HepG2 (cell line): ENCODE data around the gene LGALS7B. TPM values are rescaled to one million over a fixed set of nuclear protein-coding genes. Genes with fewer than 3 reads are reported as not detected.

Experiments used
- ATAC-seq: fragments of 200-7000 bp; cut with Tn5 transposase; 3 replicates; pipeline ENCODE4 v1.9.1; 2020; ENCODE audit warnings: mild to moderate bottlenecking, moderate library complexity
- BruUV-seq: library from RNA; stranded (reverse); fragments of 400-500 nt; replicated peaks from 2 replicates; lab custom pipeline; 2021; lab: Mats Ljungman, UMichigan
- CTCF ChIA-PET: fragments of 300-600 bp; formaldehyde crosslinking; extraction: SDS; loops from one replicate; lab custom pipeline; 2021; ENCODE audit warnings: low total read pairs, inconsistent platforms, low intra/inter-chr PET ratio; lab: Yijun Ruan, JAX
- POLR2A ChIA-PET: fragments of 350-600 bp; sonication (Branson Sonifier 250); formaldehyde crosslinking; loops from one replicate; lab custom pipeline; 2020; ENCODE audit warnings: antibody characterized with exemption, inconsistent platforms; lab: Yijun Ruan, JAX
- DNase-seq: peaks from one replicate; pipeline ENCODE4 v3.0.0-alpha.2; 2015; ENCODE audit warnings: low spot score
- FAIRE-seq: peaks from 3 replicates; lab custom pipeline; 2011; peaks lifted over from hg19 to GRCh38; lab: Jason Lieb, UNC
- H2AFZ ChIP-seq: one replicate; pipeline ENCODE4 v1.6.1; 2011; ENCODE audit warnings: low read length, inconsistent platforms
- H3K27ac ChIP-seq: fragments of 300-600 bp; 3 replicates; pipeline ENCODE4 v1.8.0; 2011; ENCODE audit warnings: mixed run types, mild to moderate bottlenecking, mixed read lengths, low read length, inconsistent platforms; ENCODE audit not compliant: insufficient read depth; ENCODE audit errors: extremely low read length
- H3K27me3 ChIP-seq, 2 experiments: fragments of 200-600 bp in 1 of 2; 2 replicates in 1 of 2; 3 replicates in 1 of 2; pipeline versions ENCODE4 v1.6.0 to v1.8.0; 2011; ENCODE audit warnings: low read length in 2 of 2, mild to moderate bottlenecking in 2 of 2, moderate library complexity in 2 of 2, inconsistent platforms in 1 of 2; ENCODE audit not compliant: insufficient read depth in 2 of 2, control insufficient read depth in 1 of 2
- H3K36me3 ChIP-seq, 2 experiments: fragments of 200-600 bp in 1 of 2; replicated peaks in 1 of 2; 2 replicates in 1 of 2; 3 replicates in 1 of 2; pipeline versions ENCODE4 v1.5.1 to v1.8.0; 2011; ENCODE audit warnings: low read length in 2 of 2, inconsistent platforms in 1 of 2; ENCODE audit not compliant: insufficient read depth in 2 of 2, control insufficient read depth in 1 of 2
- H3K4me1 ChIP-seq: 2 replicates; pipeline ENCODE4 v1.5.1; 2012; ENCODE audit warnings: low read length, inconsistent platforms; ENCODE audit not compliant: insufficient read depth
- H3K4me2 ChIP-seq: 2 replicates; pipeline ENCODE4 v1.6.0; 2011; ENCODE audit warnings: low read depth, low read length, inconsistent platforms
- H3K4me3 ChIP-seq, 3 experiments: fragments of 200-600 bp in 1 of 3; sonication (generic), shearing (Covaris generic) in 1 of 3; replicated peaks in 1 of 3; 2 replicates each; pipeline ENCODE4 v1.5.1; 2011 to 2016; ENCODE audit warnings: low read length in 3 of 3, inconsistent platforms in 2 of 3, low read depth in 2 of 3, mild to moderate bottlenecking in 2 of 3, control low read depth in 1 of 3, mixed read lengths in 1 of 3; ENCODE audit not compliant: insufficient read depth in 1 of 3
- H3K79me2 ChIP-seq: one replicate; pipeline ENCODE4 v1.6.1; 2011; ENCODE audit warnings: low read length, inconsistent platforms; ENCODE audit not compliant: insufficient read depth
- H3K9ac ChIP-seq: 2 replicates; pipeline ENCODE4 v1.6.0; 2011; ENCODE audit warnings: mild to moderate bottlenecking, low read depth, low read length, inconsistent platforms; ENCODE audit not compliant: insufficient read depth
- H3K9me3 ChIP-seq: 2 replicates; pipeline ENCODE4 v1.5.1; 2012; ENCODE audit warnings: mild to moderate bottlenecking, low read length
- H4K20me1 ChIP-seq: 2 replicates; pipeline ENCODE4 v1.6.0; 2011; ENCODE audit warnings: inconsistent platforms, mild to moderate bottlenecking, low read length, moderate library complexity; ENCODE audit not compliant: insufficient read depth
- CHD2 ChIP-seq: IDR thresholded peaks from 2 replicates; pipeline ENCODE4 v1.6.1; 2011; ENCODE audit warnings: low read depth, low read length, improper control_type of control experiment
- IRF2 ChIP-seq: IDR thresholded peaks from 2 replicates; pipeline ENCODE4 v1.6.1; 2018; ENCODE audit warnings: missing genetic modification reagents, missing compliant biosample characterization
- KAT7 ChIP-seq: IDR thresholded peaks from 2 replicates; pipeline ENCODE4 v1.6.1; 2018; ENCODE audit warnings: borderline replicate concordance, missing compliant biosample characterization
- NCOR1 ChIP-seq: fragments of 200-600 bp; sonication (generic); IDR thresholded peaks from 2 replicates; pipeline ENCODE4 v1.7.0; 2017; ENCODE audit warnings: antibody characterized with exemption, low read length, borderline replicate concordance
- RBFOX2 ChIP-seq: fragments of 200-400 bp; formaldehyde crosslinking; IDR thresholded peaks from 2 replicates; pipeline ENCODE4 v1.6.1; 2017; ENCODE audit warnings: low read depth, mild to moderate bottlenecking, low read length
- RBM22 ChIP-seq: fragments of 200-400 bp; formaldehyde crosslinking; optimal IDR thresholded peaks from 2 replicates; pipeline ENCODE3; 2017; ENCODE audit warnings: mild to moderate bottlenecking, low read length, moderate library complexity
- ZMYM2 ChIP-seq: sonication (generic); formaldehyde crosslinking; IDR thresholded peaks from 2 replicates; pipeline ENCODE4 v1.8.0; 2022; ENCODE audit warnings: mild to moderate bottlenecking, missing genetic modification reagents
- ZNF619 ChIP-seq: sonication (generic); formaldehyde crosslinking; IDR thresholded peaks from 2 replicates; pipeline ENCODE4 v1.4.0; 2020; ENCODE audit warnings: mild to moderate bottlenecking, missing genetic modification reagents
- ZNF687 ChIP-seq: sonication (generic); formaldehyde crosslinking; IDR thresholded peaks from 2 replicates; pipeline ENCODE4 v1.5.1; 2020; ENCODE audit warnings: mild to moderate bottlenecking, missing genetic modification reagents, moderate library complexity
- ZNF879 ChIP-seq: sonication (generic); formaldehyde crosslinking; IDR thresholded peaks from 2 replicates; pipeline ENCODE4 v1.8.1; 2023; ENCODE audit warnings: missing genetic modification reagents
- WGBS: methylation state at CpG from one replicate; pipeline ENCODE4 v1.1.6; 2017; ENCODE audit warnings: low lambda C conversion rate; 5-methylcytosine and 5-hydroxymethylcytosine counted together
- in situ Hi-C: cut with HindIII; loops from 2 replicates; pipeline ENCODE4 v1.10.0; 2017; ENCODE audit warnings: low pct_unique_long_range_greater_than_20kb; ENCODE audit not compliant: extremely low pct_ligation_motif_present
- intact Hi-C: fragments of 100-400 bp; cut with micrococcal nuclease; formaldehyde crosslinking; loops from one replicate; pipeline ENCODE4 v1.10.0; 2022; ENCODE audit not compliant: unreplicated experiment
- polyA plus RNA-seq, 8 experiments: library from polyadenylated mRNA; depleted of rRNA in 3 of 8; stranded (reverse) in 7 of 8; unstranded in 1 of 8; fragments of >200 nt; fragmentation: Illumina TruSeq in 4 of 8; extraction: Trizol in 4 of 8; gene quantifications; 2 replicates each; pipeline versions ENCODE4 v1.2.1 to v1.2.3, GENCODE V29; 2011 to 2016; ENCODE audit warnings: low read depth in 4 of 8, missing spikeins in 1 of 8, mixed read lengths in 1 of 8; ENCODE audit not compliant: insufficient read depth in 1 of 8
- total RNA-seq, 5 experiments: library from RNA; depleted of rRNA; stranded (reverse); fragments of >200 nt; fragmentation: Illumina TruSeq; extraction: Trizol; gene quantifications; 2 replicates each; pipeline ENCODE4 v1.2.3, GENCODE V29; 2016; ENCODE audit warnings: low read depth in 1 of 5
- TF ChIP-seq, protein P1 (sequence below): sonication (generic); formaldehyde crosslinking; IDR thresholded peaks from 2 replicates; pipeline ENCODE4 v1.5.1; 2020; ENCODE audit warnings: missing genetic modification reagents, mild to moderate bottlenecking, borderline replicate concordance
- TF ChIP-seq, protein P2 (sequence below): sonication (generic); formaldehyde crosslinking; IDR thresholded peaks from 2 replicates; pipeline ENCODE4 v1.4.0; 2020; ENCODE audit warnings: mild to moderate bottlenecking, missing genetic modification reagents, borderline replicate concordance
- TF ChIP-seq, protein P3 (sequence below): sonication (generic); formaldehyde crosslinking; IDR thresholded peaks from 2 replicates; pipeline ENCODE4 v1.5.0; 2020; ENCODE audit warnings: mild to moderate bottlenecking, missing genetic modification reagents

LGALS7B gene
- total and polyA plus RNA-seq, 2 of the 13 experiments (the other 11 are each of a cell fraction or from before 2014, with no cell fraction given): 1.7 to 2.1 TPM

DNA sequence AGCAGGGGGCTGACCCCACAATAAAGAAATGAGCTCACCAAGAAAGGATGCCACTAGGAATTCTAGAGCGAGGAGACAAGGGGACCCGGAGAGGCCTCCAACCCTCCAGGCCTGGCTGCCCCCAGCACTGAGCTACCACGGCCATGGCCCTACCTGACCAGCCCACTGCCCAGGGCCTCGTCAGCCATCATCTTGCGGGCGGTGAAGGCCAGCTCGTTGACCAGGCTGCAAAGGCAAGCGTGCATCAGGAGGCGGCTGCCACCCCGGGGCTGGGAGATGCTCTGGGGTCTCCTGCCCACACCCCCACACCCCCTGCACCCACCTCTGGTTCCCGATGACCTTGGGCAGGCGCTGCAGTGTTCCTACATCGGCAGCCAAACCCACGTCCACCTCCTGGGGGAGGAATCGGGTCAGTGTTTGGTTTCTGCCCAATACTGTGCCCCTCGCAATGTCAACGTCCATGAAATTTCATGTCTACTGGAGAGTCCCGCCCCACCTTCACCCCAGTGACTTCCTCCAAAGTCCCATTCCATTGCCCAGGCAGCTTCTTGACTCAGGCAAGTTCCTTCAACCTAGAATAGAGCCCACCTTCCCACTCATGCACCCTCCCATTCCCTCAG, 27.2 kb downstream of the LGALS7B start:
- Histone ChIP-seq H2AFZ (no peak overlapping the region), H3K27ac (no peak overlapping the region), H3K36me3 (peaks cover 11 to 27% of the 10 kb centered on the region in 2 experiments; a peak in 4 of 5 replicates), H4K20me1 (no peaks in the 10 kb centered on the region)
- ATAC-seq (no peak), DNase-seq (no peak)
- in situ Hi-C loops: no loop called here
- CTCF ChIA-PET: no interaction called here
- TF ChIP-seq ZNF687 (CRISPR knock-in tag): 0 out of 2 replicates have a peak, but pooled peaks have one; percentile 4
- TF ChIP-seq RBM22: no peak
- TF ChIP-seq ZNF879 (CRISPR knock-in tag): no peak
- TF ChIP-seq NCOR1: no peak
- TF ChIP-seq RBFOX2: peak; percentile 57
- TF ChIP-seq, protein P1, sequence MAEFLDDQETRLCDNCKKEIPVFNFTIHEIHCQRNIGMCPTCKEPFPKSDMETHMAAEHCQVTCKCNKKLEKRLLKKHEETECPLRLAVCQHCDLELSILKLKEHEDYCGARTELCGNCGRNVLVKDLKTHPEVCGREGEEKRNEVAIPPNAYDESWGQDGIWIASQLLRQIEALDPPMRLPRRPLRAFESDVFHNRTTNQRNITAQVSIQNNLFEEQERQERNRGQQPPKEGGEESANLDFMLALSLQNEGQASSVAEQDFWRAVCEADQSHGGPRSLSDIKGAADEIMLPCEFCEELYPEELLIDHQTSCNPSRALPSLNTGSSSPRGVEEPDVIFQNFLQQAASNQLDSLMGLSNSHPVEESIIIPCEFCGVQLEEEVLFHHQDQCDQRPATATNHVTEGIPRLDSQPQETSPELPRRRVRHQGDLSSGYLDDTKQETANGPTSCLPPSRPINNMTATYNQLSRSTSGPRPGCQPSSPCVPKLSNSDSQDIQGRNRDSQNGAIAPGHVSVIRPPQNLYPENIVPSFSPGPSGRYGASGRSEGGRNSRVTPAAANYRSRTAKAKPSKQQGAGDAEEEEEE (CRISPR knock-in tag): no peak
- TF ChIP-seq, protein P2, sequence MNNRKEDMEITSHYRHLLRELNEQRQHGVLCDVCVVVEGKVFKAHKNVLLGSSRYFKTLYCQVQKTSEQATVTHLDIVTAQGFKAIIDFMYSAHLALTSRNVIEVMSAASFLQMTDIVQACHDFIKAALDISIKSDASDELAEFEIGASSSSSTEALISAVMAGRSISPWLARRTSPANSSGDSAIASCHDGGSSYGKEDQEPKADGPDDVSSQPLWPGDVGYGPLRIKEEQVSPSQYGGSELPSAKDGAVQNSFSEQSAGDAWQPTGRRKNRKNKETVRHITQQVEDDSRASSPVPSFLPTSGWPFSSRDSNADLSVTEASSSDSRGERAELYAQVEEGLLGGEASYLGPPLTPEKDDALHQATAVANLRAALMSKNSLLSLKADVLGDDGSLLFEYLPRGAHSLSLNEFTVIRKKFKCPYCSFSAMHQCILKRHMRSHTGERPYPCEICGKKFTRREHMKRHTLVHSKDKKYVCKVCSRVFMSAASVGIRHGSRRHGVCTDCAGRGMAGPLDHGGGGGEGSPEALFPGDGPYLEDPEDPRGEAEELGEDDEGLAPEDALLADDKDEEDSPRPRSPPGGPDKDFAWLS (CRISPR knock-in tag): no peak
- no peak for TF ChIP-seq CHD2
- TF ChIP-seq, protein P3, sequence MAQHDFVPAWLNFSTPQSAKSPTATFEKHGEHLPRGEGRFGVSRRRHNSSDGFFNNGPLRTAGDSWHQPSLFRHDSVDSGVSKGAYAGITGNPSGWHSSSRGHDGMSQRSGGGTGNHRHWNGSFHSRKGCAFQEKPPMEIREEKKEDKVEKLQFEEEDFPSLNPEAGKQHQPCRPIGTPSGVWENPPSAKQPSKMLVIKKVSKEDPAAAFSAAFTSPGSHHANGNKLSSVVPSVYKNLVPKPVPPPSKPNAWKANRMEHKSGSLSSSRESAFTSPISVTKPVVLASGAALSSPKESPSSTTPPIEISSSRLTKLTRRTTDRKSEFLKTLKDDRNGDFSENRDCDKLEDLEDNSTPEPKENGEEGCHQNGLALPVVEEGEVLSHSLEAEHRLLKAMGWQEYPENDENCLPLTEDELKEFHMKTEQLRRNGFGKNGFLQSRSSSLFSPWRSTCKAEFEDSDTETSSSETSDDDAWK: no peak
- no peak for TF ChIP-seq IRF2 (CRISPR knock-in tag)
- TF ChIP-seq KAT7 (CRISPR knock-in tag): no peak
- no peak for TF ChIP-seq ZNF619 (CRISPR knock-in tag)
- no peak for TF ChIP-seq ZMYM2
- TF ChIP-seq, all 625 proteins: peak for 2
- WGBS: 97% methylated on average over 6 of the region's 18 CpGs
- Histone ChIP-seq H3K4me2 (no peak overlapping the region), H3K4me1 (peaks cover 45% of the 10 kb centered on the region), H3K4me3 (no peak overlapping the region), H3K79me2 (no peaks in the 10 kb centered on the region), H3K9me3 (no peaks in the 10 kb centered on the region), H3K27me3 (no peaks in the 10 kb centered on the region), H3K9ac (no peak overlapping the region)
- FAIRE-seq: no peak
- intact Hi-C loops: no loop called here
- BruUV-seq: no TSS peak
- POLR2A ChIA-PET: interaction anchor here (1.0 to 1.7 kb wide), 3 partner anchors 15 to 33 kb away, joined by 3 to 4 read pairs (median 3); partner anchors contain the start of gene ECH1
